C4-2B (cell line): ENCODE data around the gene MIGA2.

Experiments
- H3K27ac ChIP-seq: fragments of 450-650 bp; 2 replicates; pipeline ENCODE4 v1.5.1; 2017
- ZFX ChIP-seq: fragments of 450-650 bp; IDR thresholded peaks from 2 replicates; pipeline ENCODE4 v1.6.1; 2017
- TF ChIP-seq, protein P1 (sequence below): fragments of 450-650 bp; conservative IDR thresholded peaks from 2 replicates; pipeline ENCODE4 v1.5.1; 2017; ENCODE audit warnings: mild to moderate bottlenecking

Gene MIGA2

GRCh38 chr9:129103595-129103965 is 67.2 kb downstream of the MIGA2 start:
- H3K27ac ChIP-seq, result no peak overlapping the region
- no peak for TF ChIP-seq ZFX
- TF ChIP-seq, protein P1, sequence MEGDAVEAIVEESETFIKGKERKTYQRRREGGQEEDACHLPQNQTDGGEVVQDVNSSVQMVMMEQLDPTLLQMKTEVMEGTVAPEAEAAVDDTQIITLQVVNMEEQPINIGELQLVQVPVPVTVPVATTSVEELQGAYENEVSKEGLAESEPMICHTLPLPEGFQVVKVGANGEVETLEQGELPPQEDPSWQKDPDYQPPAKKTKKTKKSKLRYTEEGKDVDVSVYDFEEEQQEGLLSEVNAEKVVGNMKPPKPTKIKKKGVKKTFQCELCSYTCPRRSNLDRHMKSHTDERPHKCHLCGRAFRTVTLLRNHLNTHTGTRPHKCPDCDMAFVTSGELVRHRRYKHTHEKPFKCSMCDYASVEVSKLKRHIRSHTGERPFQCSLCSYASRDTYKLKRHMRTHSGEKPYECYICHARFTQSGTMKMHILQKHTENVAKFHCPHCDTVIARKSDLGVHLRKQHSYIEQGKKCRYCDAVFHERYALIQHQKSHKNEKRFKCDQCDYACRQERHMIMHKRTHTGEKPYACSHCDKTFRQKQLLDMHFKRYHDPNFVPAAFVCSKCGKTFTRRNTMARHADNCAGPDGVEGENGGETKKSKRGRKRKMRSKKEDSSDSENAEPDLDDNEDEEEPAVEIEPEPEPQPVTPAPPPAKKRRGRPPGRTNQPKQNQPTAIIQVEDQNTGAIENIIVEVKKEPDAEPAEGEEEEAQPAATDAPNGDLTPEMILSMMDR, result no peak

DNA sequence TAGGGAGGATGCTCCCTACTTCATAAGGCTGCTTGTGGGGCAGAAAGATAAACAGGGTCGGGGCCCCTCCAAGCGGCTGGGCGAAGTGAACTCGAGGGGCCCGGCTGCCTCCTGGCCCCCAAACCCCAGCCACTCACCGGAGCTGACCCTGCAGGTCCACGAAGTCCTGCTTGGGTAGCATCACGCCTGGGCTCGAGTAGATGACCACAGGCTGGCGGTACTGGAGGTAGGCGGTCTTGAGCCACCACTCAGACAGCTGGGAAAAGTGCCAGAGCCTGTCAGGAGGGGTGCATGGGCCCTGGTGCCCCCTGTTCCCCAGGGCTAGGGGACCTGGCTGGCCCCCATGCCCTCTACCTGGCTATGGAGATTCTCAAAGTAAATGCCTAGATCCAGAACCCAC is 67.6 kb downstream of the MIGA2 start:
- no peak overlapping the region for H3K27ac ChIP-seq
- no peak for TF ChIP-seq ZFX
- TF ChIP-seq, protein P1, result no peak

- no peak for TF ChIP-seq ZFX
- TF ChIP-seq, protein P1, result no peak
- H3K27ac ChIP-seq, result no peak overlapping the region; the same call in 1 of the 2 replicates
Measured at GRCh38 chr9:129105857-129106694, 69.7 kb downstream of the MIGA2 start.

DNA sequence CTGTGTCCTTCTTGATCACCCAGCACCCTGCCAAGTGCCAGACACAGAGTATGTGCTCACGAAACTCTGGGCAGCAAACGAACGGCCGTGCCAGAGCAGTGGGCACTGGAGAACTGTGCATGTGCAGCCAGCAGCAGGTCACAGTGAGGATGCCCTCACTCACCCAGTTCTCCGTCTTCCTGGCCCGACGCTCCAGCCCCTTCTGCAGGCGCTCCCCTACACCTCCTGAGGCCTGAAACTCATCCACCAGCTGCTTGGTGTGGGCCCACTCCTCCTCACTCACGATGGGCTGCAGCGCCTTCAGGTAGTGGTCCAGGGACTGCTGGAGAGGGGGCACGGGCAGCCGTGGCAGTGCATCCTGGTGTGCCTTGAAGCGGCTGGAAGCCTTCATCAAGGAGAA is 71.2 kb downstream of the MIGA2 start:
- peak overlapping the region; percentile 96; the same call in 1 of the 2 replicates for H3K27ac ChIP-seq
- TF ChIP-seq ZFX, result no peak
- TF ChIP-seq, protein P1, result no peak

DNA sequence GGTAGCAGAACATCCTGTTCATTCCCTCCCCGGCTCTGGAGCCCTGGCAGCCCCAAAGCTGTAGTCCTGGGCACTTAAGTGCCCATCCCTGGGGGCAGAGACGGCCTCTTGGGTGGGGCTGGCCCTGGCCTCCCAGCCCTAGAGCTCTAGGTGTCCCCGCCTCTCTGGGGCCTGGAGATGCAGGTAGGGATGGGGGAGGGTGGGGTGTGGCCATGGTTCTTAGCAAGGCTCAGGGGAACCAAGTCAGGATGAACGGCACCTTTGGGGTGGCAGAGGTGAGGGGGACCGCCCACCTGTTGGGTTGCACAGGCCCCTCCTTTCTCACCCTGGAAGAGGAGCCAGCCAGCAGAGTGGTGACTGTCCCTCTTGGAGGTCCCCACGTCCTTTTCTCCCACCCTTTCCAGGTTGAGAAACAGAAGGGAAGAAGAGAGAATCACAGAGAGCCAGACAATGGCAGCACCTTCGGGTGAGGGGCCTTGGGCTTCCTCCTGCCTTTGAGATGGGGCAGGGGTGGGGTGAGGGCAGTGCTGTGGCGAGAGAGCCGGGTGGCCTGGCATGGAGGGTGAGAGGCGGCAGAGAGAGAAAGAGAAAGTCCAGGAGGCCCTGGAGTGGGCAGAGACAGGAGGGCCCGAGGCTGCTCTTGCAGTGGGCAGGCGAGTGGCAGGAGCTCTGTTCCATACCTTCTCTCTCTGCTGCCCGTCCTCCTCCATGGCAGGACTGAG is 71.8 kb downstream of the MIGA2 start:
- H3K27ac ChIP-seq, result peak overlapping the region; percentile 96
- TF ChIP-seq, protein P1, result no peak
- TF ChIP-seq ZFX, result no peak

DNA sequence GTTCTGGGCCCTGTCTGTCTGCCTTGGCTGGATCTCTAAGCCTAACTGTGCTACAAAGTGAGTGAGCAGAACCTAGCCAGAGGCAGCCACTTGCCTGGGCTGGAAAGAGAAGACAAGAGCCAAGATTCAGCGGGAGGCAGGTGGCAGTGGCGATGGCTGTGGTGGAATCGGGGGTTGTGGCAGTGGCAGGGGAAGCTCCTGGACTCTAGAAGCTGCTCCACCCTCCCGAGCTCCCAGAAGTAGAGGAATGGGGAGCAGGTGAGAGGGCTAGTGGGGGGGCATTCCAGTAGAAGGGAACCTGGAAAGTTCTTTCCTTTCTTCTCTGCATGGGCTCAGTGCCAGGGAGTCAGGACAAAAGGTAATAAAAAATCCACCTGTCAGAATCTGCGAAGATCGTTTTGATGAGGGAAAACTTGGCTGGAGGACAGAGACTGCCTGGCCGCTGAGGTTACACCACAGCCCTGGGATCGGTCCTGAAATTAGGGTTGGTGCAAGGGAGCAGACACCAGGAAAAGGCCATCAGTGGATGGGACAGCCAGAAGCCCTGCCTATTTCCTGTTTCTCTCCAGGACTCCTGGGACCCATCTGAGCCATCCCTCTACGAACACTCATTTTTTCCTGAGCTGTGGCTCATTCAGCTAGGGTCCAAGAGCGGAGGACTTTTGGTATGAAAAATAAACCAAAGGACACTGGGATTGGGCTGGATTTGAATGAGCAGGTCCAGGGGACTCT is 72.5 kb downstream of the MIGA2 start:
- TF ChIP-seq, protein P1, result no peak
- H3K27ac ChIP-seq, result peak overlapping the region; percentile 96
